ENCODE results near the gene F5. TPM values are rescaled to one million over a fixed set of nuclear protein-coding genes. Genes with fewer than 3 reads are reported as not detected.
"Not testable (repeated sequence)": the region's sequence is repeated elsewhere in the genome, so short reads cannot be mapped to it uniquely, and the experiment has no call there.

F5 gene
- total RNA-seq, 1 experiment from 2014 or later: 0.37 TPM

GRCh38 chr1:169534653-169535052 is 51.6 kb downstream of the F5 start:
- no peak overlapping the region for H3K4me2 ChIP-seq (ENCODE audit: low read length)
- no peak for DNase-seq (ENCODE audit: low read depth, low spot score)
- ChIA-PET CTCF (no interaction called here), POLR2A (no interaction called here), RAD21 (ENCODE audit: low non-redundant PET in 1 of 2, low total read pairs in 2 of 2, uncharacterized antibody in 2 of 2, unreplicated experiment in 2 of 2) (interaction anchor here in 1 of 2 experiments (0.7 kb wide), 1 partner anchor 49 kb away, joined by 3 read pairs; the partner anchor contains the start of gene SLC19A2)
- H3K4me1 ChIP-seq (ENCODE audit: control insufficient read depth in 1 of 2, insufficient read depth in 2 of 2, low read length in 2 of 2): peaks cover 11 to 26% of the 10 kb centered on the region in 2 experiments
- no peak overlapping the region for H3K27ac ChIP-seq (ENCODE audit: low read depth, low read length)
- no peaks in the 10 kb centered on the region for H3K36me3 ChIP-seq (ENCODE audit: control insufficient read depth in 1 of 2, insufficient read depth in 2 of 2, low read length in 2 of 2)
- no peak for TF ChIP-seq REST (IDR thresholded peaks at IDR 0.05; ENCODE audit: low read depth)
- TF ChIP-seq ELF1 (IDR thresholded peaks at IDR 0.05; ENCODE audit: borderline replicate concordance, low read depth): no peak
- no peaks in the 10 kb centered on the region for H3K9me3 ChIP-seq (ENCODE audit: control insufficient read depth in 1 of 2, insufficient read depth in 1 of 2, low read depth in 1 of 2, low read length in 2 of 2)
- intact Hi-C loops (cut with micrococcal nuclease): no loop called here
- no peak overlapping the region for H3K9ac ChIP-seq (ENCODE audit: low read length)
- H3K9me2 ChIP-seq (ENCODE audit: insufficient read depth): no peaks in the 10 kb centered on the region
- H3K79me2 ChIP-seq (ENCODE audit: insufficient read depth, low read length): no peaks in the 10 kb centered on the region
- H3K27me3 ChIP-seq (ENCODE audit: insufficient read depth, low read length): no peaks in the 10 kb centered on the region
- no peaks in the 10 kb centered on the region for H4K20me1 ChIP-seq (ENCODE audit: insufficient read depth)
- H3K4me3 ChIP-seq (replicated peaks in 1 of 2; ENCODE audit: low read depth in 1 of 2, low read length in 2 of 2): no peak overlapping the region
- no peak for ATAC-seq
- H2AFZ ChIP-seq (ENCODE audit: low read depth, low read length, poor library complexity, severe bottlenecking): no peak overlapping the region
- BruUV-seq (replicated peaks): no TSS peak

GRCh38 chr1:169533528-169534190 is 52.6 kb downstream of the F5 start:
- POLR2A ChIA-PET; intact Hi-C loops (cut with micrococcal nuclease); H3K27me3 ChIP-seq (ENCODE audit: insufficient read depth, low read length); H3K9me3 ChIP-seq (ENCODE audit: control insufficient read depth in 1 of 2, insufficient read depth in 1 of 2, low read depth in 1 of 2, low read length in 2 of 2); CTCF ChIA-PET; H3K36me3 ChIP-seq (ENCODE audit: control insufficient read depth in 1 of 2, insufficient read depth in 2 of 2, low read length in 2 of 2); H3K27ac ChIP-seq (ENCODE audit: low read depth, low read length); DNase-seq (ENCODE audit: low read depth, low spot score); H3K9me2 ChIP-seq (ENCODE audit: insufficient read depth); H3K79me2 ChIP-seq (ENCODE audit: insufficient read depth, low read length); H4K20me1 ChIP-seq (ENCODE audit: insufficient read depth); ATAC-seq; H2AFZ ChIP-seq (ENCODE audit: low read depth, low read length, poor library complexity, severe bottlenecking); H3K9ac ChIP-seq (ENCODE audit: low read length); H3K4me2 ChIP-seq (ENCODE audit: low read length); BruUV-seq (replicated peaks); H3K4me3 ChIP-seq (replicated peaks in 1 of 2; ENCODE audit: low read depth in 1 of 2, low read length in 2 of 2): not testable (repeated sequence)
- peaks cover 14 to 26% of the 10 kb centered on the region in 2 experiments for H3K4me1 ChIP-seq (ENCODE audit: control insufficient read depth in 1 of 2, insufficient read depth in 2 of 2, low read length in 2 of 2)
- RAD21 ChIA-PET (ENCODE audit: low non-redundant PET in 1 of 2, low total read pairs in 2 of 2, uncharacterized antibody in 2 of 2, unreplicated experiment in 2 of 2): interaction anchor here in 1 of 2 experiments (0.7 kb wide), 1 partner anchor 48 kb away, joined by 3 read pairs; the partner anchor contains the start of gene SLC19A2
